Measurements from ENCODE around the gene SPPL2C. TPM values are rescaled to one million over a fixed set of nuclear protein-coding genes. Genes with fewer than 3 reads are reported as not detected.

The SPPL2C gene
- total RNA-seq, 2 donors from 2014 or later = not detected

DNA sequence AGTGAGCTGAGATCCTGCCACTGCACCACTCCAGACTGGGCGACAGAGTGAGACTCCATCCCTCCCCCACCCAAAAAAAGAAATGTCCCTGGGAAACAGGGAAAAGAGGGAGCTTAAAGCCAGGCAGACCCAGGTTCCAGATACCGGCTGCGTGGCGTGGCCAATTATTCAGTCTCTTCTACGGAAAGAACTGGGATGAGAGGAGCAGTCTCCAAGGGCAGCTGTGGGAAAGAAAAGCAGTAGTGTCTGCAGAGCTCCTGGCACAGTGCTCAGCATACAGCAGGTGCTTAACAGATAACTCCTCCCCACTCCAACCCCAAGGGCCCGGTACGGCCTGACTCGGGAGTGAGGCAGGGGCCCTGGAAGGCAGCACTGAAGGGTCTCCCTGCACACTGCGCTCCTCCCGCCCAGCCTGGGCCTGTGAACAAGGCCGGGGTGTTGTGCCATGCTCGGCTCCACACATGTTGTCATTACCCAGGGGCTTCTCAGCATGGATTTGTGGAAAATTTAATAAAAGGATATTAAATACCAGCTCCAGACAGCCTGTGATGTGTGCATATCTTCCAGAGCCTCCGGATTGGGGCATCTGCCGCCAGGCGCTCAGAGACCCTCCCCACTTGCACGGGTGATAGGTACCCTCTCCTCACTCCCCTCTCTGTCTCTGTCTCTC is 17.6 kb upstream of the SPPL2C start:
- DNase-seq = no peak
- intact Hi-C loops (cut with DNase I) = no loop called here
- no peak for ATAC-seq

DNA sequence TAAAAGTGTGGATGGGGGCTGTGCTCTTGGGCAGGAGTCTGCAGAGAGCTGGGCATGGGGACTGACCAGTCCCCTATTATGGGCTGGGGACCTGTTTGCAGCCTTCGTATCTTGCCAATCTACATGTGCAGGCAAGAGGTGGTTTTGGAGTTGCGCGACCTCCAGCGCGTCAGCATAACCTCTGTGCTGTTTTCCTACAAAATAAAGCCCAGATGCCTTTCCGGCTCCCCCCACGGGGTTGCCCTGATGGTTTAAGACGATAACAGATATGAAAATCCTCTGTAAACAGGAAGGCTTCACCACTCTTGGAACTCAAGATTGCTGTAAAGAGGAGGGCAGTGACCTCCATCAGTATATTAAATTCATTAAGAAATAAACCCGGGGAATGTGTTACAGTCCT is 16.5 kb upstream of the SPPL2C start:
- ATAC-seq = no peak
- intact Hi-C loops (cut with DNase I) = no loop called here
- DNase-seq = no peak

DNA sequence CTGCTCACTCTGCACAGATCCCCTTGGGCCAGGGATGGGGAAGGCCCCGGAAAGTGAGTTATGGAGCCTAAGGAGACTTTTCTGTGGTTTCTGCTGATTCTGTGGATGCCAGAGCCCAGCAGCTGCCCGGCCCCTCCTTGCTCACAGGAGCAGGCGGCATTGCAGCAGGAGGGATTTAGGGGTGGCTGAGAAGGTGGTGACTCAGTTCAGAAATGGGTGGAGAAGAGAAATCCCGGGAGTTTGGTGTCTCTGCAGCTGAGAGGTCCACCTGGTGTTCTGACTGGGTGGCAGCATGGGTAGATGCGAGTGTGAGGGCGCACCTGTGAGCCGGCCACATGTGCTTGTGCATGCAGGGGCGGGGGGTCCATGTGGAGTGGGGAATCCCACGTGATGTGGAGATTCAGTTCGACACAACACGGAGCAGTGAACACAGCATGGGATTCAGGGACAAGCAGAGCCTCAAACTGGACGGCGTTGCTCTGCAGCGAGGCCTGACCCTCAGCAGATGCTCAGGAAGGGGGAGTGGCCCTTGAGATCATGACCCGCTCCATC is 16.0 kb upstream of the SPPL2C start:
- no peak for ATAC-seq
- intact Hi-C loops (cut with DNase I) = no loop called here
- DNase-seq = no peak

DNA sequence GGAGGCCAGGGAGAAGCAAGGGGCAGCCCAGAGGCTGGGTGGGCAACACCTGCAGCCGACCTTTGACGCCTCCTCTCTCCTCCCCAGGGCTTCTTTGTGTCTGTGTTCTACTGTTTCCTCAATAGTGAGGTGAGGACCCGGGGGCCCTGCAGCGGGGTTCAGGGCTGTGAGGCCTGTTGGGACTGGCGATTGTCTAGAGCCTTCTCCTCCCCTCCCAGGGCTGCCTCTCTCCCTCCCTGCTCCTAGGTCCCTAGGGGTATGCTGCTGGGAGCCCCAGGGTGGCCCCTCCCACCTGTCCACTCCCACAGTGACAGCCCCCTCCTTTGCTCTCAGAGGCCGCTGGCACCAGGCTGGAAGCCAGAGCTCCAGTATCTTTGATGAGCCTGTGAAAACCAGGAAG is 10.8 kb upstream of the SPPL2C start:
- intact Hi-C loops (cut with DNase I) = loop anchor here in 1 of 2 donors (5.0 kb wide), 1 partner anchor 192 kb away; no protein-coding TSS in a partner anchor
- no peak for ATAC-seq
- no peak for DNase-seq

DNA sequence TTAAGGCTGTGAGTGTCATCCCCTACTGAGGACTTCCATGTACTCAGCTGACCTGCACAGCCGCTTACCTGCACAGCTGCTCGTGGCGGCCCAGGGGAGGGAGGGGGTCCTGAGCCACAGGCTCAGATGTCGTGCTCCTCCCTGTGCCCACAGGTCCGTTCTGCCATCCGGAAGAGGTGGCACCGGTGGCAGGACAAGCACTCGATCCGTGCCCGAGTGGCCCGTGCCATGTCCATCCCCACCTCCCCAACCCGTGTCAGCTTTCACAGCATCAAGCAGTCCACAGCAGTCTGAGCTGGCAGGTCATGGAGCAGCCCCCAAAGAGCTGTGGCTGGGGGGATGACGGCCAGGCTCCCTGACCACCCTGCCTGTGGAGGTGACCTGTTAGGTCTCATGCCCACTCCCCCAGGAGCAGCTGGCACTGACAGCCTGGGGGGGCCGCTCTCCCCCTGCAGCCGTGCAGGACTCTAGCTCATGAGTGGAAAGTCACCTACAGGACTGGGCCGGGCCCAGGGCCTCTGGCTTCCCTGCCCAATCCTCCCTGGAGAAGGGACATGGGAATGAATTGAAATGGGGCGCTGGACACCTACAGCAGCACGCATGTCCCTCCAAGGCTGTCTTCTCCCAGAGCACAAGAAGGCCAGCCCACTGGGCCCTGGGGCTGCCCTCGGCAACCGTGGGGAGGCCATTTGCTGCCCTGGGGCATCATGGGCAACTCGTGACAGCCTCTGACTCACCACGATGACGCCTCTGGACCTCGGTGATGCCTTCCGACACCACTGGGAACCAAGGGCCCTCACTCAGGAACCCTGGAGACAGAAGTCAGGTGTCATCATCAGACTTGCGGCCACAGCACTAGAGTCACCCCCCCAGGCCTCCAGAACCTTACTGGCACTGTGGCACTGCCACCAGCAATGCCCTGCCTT is 9.9 kb upstream of the SPPL2C start:
- intact Hi-C loops (cut with DNase I) = loop anchor here in 1 of 2 donors (5.0 kb wide), 1 partner anchor 192 kb away; no protein-coding TSS in a partner anchor
- no peak for ATAC-seq

DNA sequence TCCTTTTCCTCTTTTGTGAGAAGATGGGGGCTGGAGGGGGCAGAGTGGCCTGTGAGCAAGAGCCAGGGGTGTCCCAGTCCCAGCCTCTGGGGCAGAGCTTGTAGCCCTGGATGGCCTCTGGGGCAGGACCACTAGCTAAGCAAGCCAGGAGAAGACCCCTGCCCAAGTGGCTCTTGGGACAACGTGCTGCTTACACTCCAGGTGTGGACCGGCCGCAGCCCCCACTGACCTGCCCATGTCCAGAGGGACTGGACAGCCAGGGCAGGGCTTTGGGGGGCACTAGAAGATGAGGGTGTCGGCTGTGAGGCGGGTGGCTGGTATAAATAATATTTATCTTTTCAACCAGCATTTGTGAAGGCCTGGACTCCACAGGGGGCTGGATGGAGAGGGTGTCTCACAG is 9.2 kb upstream of the SPPL2C start:
- intact Hi-C loops (cut with DNase I) = no loop called here

More for the DNA sequence above, 9.9 kb upstream of the SPPL2C start:
- DNase-seq = no peak

DNA sequence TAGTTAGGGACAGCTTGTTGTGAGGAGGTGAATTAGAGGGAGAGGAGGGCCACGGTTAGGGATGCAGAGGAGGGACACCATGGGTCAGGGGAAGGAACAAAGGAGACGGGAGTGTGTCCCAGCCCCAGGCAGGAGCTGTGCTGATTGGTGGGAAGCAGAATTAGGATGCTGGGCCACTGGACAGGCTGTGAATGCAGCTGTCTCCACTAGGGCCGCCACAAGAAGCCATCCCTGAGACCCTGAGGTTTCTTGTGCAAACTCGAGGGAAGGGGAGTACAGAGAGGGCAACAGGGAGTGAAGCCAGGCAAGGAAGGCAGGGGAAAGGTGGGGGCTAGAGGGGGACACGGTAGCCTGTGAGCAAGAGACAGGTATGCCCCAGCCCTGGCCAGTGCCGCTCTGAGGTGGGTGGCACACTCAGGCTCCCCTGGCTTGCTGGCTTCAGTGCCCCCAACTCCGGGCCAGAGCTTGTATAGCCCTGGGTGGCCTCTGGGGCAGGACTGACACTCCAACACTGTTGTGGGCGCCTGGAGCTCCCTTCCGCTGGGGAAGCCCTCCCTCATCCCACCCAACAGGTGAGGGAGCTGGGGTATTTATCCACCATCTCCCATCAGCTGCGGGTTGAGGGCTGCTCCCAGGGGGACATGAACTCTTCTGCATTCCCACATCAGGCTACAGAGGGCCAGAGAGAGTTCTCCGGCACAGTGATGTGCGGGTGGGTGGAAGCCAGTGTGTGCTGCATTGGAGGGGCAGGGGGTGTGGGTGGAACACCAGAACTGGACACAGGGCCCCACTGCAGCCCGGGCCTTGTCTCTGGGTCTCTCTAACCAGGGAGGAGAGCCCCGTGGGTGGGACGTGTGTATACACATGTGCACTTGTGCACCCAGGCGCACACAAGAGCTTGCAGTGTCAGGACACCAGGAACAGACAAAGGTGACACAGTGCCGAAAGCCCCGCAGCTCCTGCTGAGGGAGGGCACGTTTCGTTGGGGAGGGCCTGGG is 8.3 kb upstream of the SPPL2C start:
- no peak for ATAC-seq
- no peak for DNase-seq
- intact Hi-C loops (cut with DNase I) = no loop called here

More for the DNA sequence above, 9.2 kb upstream of the SPPL2C start:
- no peak for ATAC-seq
- DNase-seq = no peak

DNA sequence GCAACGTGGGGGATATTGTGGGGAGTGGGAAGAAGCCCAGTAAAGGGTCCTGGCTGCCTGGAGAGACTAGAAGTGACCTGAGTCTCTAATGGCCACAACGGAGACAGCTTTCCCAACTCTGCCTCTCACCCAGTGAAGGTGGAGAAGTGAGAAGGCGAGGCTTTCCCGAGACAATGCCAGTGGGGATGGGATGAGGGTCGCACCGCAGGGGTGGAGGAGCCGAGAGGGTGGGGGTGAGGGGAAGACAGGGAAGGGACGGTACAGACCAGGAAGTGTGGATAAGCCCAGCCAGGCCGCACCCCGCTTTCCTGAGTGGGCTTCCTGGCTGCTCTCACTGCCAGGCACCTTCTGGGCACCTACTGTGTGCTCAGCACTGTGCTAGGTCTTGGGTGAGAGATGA is 7.5 kb upstream of the SPPL2C start:
- ATAC-seq = no peak
- intact Hi-C loops (cut with DNase I) = no loop called here
- DNase-seq = no peak

DNA sequence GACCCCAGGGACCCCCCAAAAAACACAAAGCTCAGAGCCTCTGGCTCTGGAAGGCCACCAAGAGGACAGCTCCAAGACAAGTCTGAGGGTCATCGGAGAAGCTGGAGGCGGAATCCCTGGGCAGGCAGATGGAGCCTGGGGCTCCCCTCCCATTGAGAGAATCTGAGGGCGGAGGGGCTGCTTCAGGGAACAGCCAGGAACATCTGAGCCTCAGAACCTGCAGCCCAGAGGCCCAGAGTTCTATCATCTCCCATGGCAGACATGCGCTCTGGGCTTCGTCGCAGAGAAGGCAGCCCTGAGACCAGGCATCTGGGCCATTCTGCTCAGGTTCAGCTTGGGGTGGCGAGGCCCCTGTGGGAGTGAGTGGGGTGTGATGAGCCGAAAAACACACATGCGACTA is 7.1 kb upstream of the SPPL2C start:
- ATAC-seq = no peak
- intact Hi-C loops (cut with DNase I) = no loop called here
- DNase-seq = no peak

DNA sequence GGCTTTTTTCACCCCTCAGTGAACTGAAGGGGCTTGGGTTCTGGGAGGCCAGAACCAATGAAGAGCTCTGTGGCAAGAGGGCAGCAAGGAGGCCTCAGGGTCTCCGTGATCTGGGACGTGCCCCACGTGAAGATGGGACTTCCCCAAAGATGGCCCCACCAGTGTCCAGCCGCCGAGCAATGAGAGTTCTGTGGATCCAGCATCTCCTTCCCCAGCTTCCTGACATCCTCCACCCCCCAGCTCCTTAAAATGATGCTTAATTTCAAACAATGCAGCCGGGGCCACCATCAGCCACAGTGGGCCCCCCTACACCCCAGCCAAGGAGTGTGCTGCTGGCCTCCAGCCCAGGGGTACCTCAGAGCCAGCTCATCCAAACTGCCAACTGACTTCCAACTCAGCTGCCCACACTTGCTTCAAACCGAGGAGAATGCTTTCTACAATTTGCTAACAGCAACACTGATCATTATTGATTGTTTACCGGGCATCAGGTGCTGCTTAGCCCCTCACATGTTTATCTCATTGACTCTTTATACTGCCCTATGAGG is 5.9 kb upstream of the SPPL2C start:
- intact Hi-C loops (cut with DNase I) = no loop called here
- DNase-seq (no peak), ATAC-seq (no peak)

DNA sequence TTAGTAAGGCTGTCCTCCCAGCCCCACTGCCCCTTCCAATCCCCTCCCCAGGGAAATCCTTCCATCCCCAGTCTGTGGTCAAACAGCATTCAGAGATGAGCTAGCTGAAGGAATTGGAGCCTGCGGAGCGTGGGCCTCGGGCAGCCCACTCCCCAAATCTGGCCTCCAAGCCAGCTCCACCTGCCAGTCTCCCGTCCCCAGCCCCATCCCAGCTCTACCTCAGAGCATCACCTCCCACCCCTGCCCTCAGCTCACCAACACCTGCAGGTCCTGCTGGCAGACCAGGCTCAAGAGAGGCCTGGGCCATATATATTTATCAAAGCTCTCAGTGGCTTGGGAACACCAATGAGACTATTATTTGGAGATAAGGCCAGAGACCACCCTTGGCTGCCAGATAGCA is 5.2 kb upstream of the SPPL2C start:
- DNase-seq (no peak), ATAC-seq (no peak)
- intact Hi-C loops (cut with DNase I) = no loop called here

DNA sequence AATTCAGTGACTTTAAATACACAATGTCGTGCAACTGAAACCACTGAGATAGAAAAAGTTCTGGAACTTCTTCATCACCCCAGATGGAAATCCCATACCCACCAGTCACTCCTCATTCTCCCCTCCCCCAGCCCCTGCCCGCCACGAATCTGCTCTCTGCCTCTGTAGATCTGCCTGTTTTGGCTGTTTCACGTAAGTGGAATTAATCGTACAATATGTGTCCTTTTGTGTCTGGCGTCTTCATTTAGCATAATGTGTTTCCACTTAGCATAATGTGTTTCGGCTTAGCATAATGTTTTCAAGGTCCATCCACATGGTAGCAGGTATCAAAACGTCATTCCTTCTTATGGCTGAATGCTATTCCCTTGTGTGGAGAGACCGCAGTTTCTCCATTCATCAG is 3.5 kb upstream of the SPPL2C start:
- DNase-seq (no peak), ATAC-seq (no peak)
- intact Hi-C loops (cut with DNase I) = no loop called here

DNA sequence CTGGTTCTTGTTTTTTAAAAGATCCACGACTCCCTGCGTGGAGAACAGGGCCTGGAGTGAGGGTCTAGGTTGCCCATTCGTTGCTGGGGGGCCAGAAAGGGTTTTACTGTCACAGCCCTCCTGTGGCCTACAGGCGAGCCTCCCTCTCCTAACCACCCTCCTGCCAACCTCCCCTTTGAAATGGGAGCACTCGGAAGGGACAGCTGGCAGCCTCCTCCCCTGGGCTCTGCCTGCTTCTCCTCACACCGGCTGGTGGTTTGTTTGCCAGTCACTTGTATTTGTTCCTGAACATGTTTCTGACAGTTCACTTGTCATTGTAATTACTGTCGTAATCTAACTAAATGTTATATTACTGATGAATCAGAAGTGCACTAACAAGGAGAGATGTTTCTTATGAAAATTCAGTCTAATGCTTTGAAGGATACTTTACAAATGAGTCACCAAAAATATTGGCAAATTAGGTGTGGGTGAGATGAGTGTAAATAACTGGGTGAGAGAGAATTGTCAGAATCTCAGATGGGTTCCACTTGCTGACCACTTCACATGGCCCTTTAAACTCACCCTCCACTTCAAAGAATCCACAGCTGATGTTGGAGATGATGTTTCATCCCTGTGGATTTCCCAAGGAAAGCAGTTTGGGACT is 2.7 kb upstream of the SPPL2C start:
- DNase-seq = no peak
- intact Hi-C loops (cut with DNase I) = no loop called here
- no peak for ATAC-seq

DNA sequence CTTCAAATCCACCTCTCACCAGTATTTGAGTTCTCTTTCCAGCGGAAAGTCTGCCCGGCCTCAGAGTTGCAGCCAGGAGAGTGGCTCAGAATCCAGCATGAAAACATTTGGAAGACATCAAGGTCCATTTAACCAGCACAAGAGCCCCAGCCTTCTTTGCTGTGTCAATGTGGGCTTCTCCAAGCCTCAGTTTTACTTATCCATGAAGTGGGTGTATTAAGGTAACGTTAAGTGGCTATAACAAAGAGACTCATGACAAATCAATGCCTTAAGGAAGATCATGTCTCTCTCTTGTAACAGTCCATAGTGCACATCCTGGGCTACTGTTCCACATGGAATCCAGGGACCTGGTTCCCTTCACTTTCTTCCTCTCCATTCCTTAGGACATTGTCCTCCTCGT is 959 bp upstream of the SPPL2C start:
- DNase-seq = no peak
- no peak for ATAC-seq
- intact Hi-C loops (cut with DNase I) = no loop called here

DNA sequence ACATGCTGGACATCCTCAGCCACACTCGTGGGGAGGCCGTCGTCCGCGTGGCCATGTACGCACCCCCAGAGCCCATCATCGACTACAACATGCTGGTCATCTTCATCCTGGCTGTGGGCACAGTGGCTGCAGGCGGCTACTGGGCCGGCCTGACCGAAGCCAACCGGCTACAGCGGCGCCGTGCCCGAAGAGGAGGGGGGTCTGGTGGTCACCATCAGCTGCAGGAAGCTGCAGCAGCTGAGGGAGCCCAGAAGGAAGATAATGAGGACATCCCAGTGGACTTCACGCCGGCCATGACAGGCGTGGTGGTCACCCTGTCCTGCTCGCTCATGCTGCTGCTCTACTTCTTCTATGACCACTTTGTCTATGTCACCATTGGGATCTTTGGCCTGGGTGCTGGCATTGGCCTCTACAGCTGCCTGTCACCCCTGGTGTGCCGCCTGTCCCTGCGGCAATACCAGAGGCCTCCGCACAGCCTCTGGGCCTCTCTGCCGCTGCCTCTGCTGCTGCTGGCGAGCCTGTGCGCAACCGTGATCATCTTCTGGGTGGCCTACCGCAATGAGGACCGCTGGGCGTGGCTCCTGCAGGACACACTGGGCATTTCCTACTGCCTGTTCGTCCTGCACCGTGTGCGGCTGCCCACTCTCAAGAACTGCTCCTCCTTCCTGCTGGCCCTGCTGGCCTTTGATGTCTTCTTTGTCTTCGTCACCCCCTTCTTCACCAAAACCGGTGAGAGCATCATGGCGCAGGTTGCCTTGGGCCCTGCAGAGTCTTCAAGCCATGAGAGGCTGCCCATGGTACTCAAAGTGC is 900 bp downstream of the SPPL2C start:
- intact Hi-C loops (cut with DNase I) = no loop called here
- ATAC-seq (no peak), DNase-seq (no peak)

DNA sequence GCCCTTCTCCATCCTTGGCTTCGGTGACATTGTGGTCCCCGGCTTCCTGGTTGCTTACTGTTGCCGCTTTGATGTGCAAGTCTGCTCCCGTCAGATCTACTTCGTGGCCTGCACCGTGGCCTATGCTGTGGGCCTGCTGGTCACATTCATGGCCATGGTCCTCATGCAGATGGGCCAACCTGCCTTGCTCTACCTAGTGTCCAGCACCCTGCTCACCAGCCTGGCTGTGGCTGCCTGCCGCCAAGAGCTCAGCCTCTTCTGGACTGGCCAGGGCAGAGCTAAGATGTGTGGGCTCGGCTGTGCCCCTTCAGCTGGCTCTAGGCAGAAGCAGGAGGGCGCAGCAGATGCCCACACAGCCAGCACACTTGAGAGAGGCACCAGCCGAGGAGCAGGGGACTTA is 1.5 kb downstream of the SPPL2C start:
- intact Hi-C loops (cut with DNase I) = no loop called here
- no peak for ATAC-seq
- DNase-seq = no peak

DNA sequence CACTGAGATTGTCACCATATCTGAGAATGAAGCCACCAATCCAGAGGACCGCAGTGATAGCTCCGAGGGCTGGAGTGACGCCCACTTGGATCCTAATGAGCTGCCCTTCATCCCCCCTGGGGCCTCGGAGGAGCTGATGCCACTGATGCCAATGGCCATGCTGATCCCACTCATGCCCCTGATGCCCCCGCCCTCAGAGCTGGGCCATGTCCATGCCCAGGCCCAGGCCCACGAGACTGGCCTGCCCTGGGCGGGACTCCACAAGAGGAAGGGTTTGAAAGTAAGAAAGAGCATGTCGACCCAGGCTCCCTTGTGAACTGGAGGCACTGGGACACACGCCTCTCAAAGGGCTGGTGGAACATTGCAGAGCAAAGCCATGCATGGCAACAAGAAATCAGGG is 2.0 kb downstream of the SPPL2C start:
- intact Hi-C loops (cut with DNase I) = no loop called here
- no peak for DNase-seq
- ATAC-seq = no peak

DNA sequence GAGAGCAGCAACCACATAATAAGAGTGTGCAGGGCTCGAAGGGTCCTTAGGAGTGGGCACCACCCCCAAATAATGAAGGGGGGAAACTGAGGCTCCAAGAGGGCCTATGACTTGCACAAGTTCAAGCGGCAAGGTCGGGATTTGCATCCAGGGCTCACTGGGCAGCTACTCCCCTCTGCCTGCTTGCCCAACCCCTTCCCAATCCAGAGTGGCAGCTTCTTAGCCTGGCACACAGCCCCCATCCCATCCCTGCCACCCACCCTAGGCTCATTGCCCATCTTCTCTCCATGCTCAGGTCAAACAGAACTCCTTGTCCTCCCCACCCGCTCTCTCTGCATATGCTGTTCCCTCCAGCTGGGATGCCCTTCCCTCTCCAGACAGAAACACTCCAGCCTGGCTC is 2.4 kb downstream of the SPPL2C start:
- no peak for DNase-seq
- no peak for ATAC-seq
- intact Hi-C loops (cut with DNase I) = no loop called here
